Stimulated activated CD8-positive, alpha-beta memory T cell treated with anti-CD3 and anti-CD28 coated beads, Interleukin-12 subunit alpha, Interleukin-12 subunit beta, amount 100 ng/mL, for 4 hours (primary cell): ENCODE measurements around the gene NELL1.
"Not testable (repeated sequence)": the region's sequence is repeated elsewhere in the genome, so short reads cannot be mapped to it uniquely, and the experiment has no call there.

ENCODE experiments used
- DNase-seq: peaks from one replicate; pipeline ENCODE4 v3.0.0-alpha.2; 2020; ENCODE audit warnings: low read depth

Gene NELL1

DNA sequence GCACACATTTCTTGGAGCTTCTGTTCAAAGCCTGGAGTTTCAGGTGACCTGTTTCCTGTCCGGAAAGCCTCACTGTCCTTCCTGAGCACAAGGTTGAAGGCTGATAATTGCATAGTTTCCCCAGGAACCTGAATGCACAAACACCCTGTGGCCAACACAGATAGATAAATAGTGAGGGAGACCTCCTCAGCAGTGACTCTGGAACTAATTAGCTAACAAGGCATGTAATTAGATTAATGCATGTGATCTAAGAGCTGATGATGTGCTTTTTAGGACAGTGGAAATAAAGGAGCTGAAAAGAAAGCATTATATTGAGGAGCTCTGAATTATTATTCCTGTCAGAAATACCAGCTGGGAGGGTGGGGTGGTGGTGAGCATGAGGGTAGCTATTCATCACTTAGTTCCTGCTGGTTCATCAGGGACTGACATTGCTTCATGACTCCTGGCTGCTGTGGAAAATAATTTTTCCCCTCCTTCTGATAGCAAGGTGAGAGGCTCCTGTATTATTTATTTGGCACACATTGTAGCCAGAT lies 101.1 kb downstream of the NELL1 start:
- no peak for DNase-seq

DNA sequence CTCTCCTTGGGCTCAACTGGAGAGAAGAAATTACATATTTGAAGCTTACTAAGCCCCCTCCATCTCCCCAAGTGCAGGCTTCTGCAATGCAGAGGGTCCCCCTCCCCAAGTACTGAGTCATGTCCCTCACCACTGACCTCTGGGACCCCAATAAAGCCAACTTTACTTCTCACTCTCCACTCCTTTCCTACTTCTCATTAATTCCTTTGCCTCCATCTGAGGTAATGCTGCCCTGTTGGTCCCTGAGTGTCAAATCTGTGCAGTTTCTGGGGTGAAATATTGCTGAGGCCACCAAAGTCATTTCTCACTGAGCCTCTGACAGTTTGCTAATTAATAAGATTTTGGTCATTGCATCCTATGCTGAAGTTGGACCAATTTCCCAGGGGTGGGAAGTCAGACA lies 101.6 kb downstream of the NELL1 start:
- DNase-seq = no peak

DNA sequence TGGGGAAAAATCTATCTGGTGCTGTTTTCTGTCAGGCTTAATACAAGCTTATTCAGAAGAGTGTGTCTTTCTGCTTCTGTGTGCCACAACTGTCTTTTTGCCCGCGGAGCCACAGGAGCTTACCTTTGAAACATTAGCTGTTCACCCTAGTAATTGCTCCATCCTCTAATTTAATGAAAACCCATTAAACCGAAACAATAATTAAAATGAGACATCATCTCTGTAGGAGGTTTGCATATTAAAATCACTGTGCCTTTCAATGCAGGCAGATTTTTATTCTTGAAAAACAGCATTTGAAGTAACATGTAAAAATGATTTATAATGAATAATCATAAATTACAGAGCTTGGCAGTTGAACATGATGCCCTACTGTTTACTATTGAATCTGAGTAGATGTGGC lies 102.3 kb downstream of the NELL1 start:
- DNase-seq = no peak

DNA sequence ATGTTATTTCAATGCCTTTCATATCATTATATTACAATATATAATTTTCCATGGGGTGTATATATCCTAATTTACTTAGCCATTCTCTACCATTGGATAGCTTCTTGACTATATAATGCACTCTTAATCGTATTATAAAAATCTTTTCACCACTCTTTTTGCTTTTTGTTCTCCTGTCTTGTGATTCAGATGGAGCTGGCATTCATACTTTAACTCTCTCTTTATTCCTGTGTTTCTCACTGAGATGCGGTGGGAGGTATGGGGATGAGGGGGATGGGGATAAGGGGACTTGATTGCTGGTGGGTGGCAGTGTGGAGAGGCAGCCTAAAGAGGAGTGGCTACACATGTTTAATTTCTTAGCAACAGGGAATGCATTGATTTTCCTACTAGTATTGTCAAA lies 105.9 kb downstream of the NELL1 start:
- no peak for DNase-seq

DNA sequence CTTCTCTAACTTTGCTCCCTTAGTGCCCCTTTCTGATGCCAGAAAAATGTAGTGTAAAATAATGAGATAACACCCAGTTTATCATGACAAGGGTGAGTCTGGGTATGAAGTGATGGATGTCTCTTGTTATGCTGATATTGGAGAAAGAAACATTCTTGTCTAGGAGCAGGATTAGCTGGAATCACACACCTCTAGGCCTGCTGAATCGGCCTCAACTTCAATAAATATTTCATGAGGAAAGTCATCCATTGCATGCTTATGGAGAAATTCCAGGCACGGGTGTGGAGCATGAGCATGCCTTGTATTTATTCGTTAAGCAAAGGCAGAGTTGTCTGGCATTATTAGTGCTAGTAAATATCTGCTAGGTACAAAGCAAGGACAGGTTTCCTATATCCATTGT lies 113.4 kb downstream of the NELL1 start:
- no peak for DNase-seq

DNA sequence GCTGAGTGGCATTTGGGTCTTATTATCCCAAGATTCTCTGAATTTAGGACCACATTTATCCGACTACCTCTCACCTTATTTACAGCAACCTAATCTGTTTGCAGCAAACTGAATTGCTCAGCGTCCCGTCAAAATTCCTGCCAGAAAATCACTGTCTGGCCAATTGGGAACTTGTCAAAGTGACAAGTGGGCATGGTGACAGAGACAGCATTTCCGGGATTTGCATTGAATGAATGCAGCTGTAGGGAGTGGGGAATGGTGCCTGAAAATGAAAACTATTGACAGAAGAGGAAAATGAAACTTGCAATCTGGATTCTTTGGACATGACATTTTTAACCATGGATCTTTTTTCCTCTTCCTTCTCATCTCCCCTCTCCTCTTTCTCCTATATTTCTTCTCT lies 113.8 kb downstream of the NELL1 start:
- no peak for DNase-seq

DNA sequence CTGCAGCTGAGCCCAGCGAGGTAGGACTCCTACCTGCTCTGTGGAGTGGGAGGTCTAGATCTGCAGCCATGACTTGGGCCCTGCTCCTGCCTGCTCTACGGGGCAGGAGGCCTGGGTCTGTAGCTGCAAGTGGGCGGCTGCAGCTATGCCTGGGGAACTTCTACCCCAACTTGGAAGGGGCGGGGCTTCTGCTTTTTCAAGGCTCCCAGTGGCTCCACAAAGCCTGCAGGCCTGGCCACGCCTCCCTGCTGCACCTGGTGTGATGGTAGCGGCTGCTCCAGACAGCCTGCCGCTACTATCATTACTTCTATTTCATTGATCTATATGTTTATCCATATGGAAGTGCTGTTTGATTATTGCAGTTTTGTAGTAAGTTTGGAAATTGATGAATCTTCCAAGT lies 121.2 kb downstream of the NELL1 start:
- no peak for DNase-seq

DNA sequence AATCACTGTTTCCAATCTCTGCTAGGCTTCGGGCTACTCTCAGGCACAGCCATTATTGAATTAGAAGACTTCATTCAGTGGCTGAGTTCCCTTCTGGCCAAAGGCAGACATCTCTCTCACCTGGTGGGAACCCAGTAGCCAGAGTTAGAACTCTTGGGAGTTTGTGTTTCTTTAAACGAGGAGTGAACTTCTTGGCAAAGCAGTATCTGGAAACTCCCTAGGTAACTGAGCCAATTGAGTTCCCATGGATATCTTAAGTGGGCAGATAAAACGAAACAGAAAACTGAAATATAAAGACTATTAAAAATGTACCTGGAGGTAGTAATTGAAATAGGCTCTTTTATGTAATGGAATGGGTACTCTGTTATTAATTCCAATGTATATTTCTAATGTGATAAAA lies 125.6 kb downstream of the NELL1 start:
- DNase-seq = no peak

DNA sequence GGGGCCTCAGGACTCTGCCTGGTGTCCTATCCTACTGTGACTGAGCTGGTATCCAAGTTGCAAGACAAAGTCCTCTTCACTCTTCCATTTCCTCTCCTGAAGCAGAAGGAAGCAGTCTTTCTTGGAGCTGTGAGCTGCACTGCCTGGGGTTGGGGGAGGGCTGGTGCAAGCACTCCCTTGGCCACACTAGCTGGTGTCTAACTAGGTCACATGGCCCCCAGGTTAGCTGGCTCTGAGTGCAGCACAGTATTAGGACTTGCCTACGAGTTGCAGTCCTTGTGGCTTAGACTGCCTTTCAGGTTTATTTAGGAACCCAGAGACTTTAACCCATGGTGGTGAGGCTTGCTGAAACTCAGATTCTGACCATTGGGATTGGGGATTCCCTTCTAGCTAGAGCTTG lies 138.9 kb downstream of the NELL1 start:
- DNase-seq = no peak

DNA sequence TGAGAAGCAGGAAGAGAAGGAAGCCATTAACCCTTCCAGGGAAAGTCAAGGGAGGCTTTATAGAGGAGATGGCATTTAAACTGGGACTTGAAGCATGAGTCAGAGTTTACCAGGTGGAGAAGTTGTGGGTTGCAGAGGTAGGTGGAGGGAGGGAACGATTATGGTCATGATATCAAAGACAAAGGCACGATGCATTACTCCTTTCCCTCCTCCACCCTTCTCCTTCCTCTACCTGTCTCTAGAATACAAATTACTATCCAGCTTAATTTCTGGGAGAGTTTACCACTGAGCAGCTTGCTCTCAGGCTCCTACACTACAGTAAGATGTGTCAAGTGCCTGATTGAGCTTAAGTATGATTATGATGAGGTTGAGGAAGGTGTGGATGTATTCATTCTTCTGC lies 151.7 kb downstream of the NELL1 start:
- DNase-seq = no peak

DNA sequence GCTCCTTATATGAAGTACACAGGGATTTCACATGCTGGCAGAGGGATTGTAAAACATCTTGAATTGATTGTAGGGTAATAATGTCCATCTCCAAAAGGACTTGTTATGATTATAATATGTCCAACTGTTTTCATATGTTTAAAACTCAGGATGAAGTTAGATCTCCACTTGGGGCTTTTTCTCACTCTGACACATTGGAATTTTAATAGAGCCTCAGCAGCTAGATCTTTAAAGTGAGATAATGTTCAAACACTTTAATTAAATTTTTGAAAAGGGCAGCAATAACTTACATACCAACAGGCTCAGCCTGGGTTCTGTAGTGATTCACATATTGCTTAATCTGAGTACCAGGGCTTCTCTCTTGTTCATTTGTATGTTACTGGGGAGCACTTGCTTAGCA lies 152.1 kb downstream of the NELL1 start:
- no peak for DNase-seq

DNA sequence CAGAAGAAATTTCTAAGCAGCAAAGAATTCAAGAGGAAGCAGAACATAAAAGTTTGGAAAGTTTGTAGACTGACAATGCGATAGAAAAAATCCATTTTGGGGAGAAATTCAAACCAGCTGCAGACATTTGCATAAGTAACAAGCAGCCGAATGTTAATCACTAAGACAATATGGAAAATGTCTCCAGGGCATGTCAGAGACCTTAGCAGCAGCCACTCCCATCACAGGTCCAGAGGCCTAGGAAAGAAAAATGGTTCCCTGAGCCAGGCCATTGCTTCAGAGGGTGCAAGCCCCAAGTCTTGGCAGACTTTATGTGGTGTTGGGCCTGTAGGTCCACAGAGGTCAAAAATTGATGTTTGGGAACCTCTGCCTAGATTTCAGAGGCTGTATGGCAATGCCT lies 155.4 kb downstream of the NELL1 start:
- DNase-seq = no peak

DNA sequence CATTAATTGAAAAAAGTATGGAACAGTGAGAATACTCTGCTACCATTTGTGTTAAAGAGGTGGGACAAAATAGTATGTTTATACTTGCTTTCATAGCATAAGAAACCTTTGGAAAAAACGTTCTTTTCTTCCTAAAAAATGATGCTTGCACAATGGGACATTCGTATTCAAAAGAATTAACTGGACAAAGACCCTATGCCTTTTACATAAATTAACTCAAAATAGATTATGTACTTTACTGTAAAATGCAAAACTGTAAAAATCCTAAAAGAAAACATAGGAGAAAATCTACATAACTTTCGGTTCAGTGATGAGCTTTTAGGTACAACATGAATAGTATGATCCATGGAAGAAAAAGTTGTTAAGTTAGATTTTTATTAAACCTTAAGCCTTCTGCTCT lies 166.2 kb downstream of the NELL1 start:
- no peak for DNase-seq

DNA sequence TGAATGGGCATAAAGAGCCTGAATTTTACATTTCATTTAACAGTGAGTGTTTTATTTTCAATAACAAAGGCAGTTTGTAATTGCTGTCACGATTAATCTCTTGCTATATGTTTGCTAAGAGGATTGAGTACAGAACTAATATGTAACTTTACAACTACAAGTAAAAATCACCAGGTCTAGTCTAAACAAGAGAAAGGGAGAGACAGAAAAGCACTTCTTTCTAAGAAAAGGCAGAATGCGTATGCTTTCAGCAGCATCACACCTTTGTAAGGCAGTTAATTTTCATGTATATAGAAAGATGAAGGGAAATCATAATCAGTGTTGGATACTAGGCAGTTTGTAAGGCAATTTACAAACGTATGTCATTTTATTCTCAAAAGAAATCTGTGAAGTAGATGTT lies 169.8 kb downstream of the NELL1 start:
- DNase-seq = no peak

DNA sequence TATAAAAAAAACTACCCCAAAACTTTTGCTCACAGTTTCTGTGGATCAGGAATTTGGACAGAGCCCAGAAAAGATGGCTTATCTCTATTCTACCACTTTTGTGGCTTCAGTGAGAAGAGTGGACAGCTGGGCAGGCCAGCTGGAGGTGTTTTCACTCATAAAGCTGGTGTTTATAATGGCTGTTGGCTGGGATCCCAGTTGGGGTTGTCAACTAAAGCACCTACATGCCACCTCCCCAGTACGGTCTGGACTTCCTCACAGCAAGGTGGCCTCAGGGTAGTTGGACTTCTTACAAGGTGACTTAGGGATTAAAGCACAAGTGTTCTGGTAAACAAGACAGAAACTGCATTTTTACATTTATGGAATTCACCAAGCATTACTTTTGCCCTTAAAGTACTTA lies 171.0 kb downstream of the NELL1 start:
- DNase-seq = no peak

DNA sequence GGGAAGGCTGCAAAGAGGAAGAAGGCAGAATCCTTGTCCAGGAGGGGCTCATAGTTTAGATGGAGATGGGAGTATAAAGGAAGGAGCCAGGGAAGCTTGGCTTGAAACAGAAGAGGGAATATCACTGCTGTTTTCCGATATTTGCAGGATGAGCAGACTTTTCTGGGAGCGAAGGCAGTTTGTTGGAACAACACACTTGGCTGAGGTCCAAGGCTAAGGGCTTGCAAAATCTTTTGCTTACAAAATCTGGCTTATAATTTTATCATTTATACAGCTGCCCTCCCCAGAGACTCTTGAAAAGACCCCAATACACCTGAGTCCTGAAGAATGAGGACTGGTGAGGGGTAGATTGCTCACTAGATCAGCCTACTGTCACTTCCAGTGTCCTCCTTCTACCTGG lies 174.8 kb downstream of the NELL1 start:
- DNase-seq = no peak

DNA sequence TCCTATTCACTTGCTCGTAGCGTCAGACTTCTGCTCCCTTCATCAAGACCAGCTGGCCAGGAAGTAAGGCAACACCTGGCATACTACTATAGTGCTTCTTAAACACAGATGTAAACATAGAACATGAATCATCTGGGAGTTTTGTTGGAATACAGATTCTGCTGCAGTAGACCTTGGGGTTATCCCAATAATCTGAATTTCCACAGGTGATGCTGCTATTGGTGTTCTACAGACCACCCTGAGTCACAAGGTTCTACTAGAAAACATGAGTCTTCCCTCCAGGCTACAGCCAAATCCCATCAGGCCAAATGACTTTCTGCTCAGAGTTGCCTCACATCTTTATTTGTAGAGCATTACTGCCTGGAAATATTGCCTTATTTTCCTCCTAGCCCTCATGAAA lies 175.2 kb downstream of the NELL1 start:
- DNase-seq = no peak

DNA sequence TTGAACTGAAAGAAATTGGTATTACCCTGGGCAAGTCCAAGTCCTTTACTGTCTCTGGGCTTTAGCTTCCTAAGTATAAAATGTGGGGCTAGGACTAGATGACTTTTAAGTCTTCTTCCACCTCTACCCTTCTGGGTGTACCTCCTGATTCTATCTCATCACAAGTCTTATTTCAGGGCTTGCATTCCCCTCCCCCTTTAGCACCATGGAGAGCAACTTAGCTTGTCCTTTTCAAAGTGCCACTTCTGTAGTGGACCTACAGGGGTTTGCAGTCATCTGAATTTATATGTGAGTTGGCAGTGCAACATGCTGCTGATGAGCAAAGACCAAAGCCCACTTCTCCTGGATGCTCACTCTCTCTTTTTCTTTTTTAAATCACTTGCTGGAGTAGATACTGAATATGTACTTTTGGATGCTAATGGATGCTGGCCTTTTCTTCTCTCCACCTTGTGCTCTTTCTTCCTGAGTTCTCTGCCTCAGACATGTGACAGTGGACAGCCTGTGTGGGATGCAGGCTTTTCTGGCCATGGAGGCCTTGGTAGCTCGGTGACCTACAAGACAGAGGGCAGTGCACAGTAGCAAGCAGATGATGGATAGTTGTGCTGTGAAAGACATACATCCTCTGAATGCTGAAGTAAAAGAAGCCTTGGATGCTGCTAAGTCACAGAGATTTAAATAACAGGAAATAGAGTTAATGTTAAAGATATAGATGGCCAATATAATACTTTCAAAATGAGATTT lies 185.0 kb downstream of the NELL1 start:
- no peak for DNase-seq

DNA sequence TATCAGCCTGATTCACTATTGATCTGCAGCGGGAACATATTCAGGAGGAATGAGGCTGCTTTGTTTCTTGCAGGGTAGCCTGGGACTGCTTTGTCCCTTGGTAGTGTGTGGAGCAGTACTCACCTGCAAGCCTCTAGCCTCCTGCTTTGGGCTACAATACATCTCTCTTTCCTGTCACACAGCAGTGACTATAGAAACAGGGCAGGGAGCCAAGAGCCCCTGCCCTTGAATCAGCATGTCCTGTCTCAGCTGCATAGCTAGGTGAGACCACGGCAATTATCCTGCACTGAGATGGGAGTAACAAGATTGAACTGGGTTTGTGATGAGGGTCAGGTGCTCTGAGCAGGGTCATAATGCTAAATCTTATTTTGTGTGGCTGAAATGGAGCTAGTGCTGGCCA lies 191.9 kb downstream of the NELL1 start:
- DNase-seq = no peak

DNA sequence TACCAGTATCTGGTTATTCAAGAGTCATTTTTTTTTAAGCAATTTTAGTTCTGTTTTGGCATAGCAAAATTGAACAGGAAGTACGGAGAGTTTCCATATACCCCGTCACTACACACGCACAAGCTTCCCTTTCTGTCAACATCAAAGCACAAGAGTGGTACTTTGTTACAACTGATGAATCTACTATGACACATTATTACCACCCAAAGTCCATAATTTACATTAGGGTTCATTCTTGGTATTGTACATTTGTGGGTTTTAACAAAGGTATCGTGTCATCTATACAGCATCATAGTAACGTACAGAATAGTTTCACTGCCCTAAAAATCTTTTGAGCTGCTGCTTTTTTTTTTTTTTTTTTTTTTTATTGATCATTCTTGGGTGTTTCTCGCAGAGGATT lies 192.9 kb downstream of the NELL1 start:
- not testable (repeated sequence) for DNase-seq

DNA sequence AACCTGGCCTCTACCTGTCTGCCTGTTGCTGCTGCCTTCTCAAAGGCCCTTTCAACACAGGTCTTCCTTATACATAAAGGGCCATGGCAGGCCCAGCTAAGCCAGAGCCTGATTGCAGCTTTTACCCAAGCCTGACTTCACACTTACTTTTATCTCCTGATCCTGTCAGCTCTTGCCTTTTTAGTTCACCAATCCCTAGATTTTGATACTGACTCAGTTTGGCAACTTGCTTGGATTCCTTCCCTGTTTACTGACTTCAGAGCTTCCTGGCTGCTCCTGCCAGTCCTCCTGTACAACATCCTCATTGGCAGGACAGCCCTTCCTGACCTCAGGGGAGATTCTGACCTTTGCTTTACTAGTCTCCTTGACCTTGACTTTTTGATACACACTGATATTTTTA lies 195.2 kb downstream of the NELL1 start:
- DNase-seq = no peak

DNA sequence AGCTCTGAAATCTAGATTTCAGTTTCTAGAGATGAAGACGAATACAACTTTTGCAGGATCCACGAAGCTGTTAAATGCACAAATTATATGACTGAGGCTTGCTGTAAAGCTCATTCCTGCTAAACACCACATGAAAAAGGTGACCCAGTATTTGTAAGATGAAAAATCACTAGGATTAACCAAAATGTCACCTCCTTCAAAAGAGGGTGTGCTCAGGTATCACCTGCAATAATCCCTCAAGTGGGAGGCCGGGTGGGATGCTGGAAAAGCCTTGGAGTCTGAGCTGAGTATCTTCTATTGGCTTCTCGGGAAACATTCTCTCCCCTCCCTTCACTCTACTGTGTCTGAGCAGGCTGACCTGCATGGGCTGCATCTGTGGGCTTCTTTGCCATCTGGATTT lies 195.8 kb downstream of the NELL1 start:
- DNase-seq = no peak

DNA sequence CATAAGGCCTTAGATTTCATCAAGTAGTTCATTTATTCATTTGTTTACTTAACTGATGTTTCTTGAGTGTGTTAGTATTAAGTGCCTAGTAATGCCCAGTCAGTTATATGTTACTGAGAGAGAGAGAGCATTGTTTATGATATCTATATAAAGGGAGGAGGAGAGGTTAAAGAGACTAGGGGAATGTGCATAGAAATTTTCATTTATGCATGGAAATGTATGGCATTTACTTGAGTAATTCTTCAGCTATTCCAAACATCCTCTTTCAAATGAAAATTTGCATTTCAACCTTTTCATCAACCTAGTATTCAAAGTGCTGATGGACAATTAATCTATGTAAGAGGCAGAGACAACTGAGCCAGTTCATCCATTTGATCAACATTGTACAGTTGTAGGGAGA lies 199.7 kb downstream of the NELL1 start:
- DNase-seq = no peak

DNA sequence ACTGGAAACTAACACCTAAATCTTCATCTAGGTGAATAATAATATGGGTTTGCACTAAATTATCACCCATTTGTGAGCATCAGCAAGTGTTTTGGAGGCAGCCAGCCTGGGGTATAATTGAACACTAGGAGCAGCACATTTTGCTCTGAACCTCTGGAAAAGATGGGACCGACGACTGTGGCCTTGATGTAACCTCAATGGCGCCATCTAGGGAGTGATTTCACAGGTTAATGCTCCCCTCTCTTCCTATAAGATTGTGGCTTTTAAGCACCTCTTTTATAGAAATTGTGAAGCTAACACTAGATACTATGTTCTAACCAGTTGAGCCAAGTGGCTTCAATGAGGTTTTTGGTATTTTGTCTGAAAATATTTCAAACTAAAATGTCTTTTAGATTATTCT lies 203.7 kb downstream of the NELL1 start:
- DNase-seq = no peak

DNA sequence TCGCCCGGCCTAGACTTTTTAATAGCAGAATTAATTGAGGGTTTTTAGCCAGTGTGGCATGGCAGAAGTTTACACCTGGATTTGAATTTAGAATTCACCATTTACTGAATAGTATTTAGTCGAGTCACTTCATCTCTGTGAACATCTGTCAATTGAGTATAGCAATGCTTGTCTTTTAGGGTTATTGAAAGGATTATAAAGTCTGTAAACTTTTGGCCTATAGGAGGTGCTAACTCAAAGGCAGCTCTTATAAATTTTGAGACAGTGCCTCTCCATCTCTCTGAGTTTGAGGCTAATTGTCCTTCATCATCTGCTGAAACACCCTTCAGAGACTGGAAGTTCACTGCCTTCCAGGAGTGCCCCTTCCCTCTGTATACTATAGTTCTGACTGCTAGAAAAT lies 205.0 kb downstream of the NELL1 start:
- DNase-seq = no peak
